Mesothelial cell of epicardium (in vitro differentiated cells): ENCODE results near the gene KAT2B. TPM values are rescaled to one million over a fixed set of nuclear protein-coding genes. Genes with fewer than 3 reads are reported as not detected.

Experiments used
- DNase-seq, 2 experiments: peaks; one replicate each; pipeline ENCODE4 v3.0.0; 2021; ENCODE audit warnings: low spot score in 2 of 2; ENCODE audit not compliant: unreplicated experiment in 2 of 2
- H3K27ac Mint-ChIP-seq: 2 replicates; pipeline ENCODE4 v1.8.0; 2021; ENCODE audit warnings: mixed read lengths
- H3K27me3 Mint-ChIP-seq: 2 replicates; pipeline ENCODE4 v1.8.0; 2021; ENCODE audit warnings: low read depth, mixed read lengths
- H3K36me3 Mint-ChIP-seq: 2 replicates; pipeline ENCODE4 v1.8.0; 2021; ENCODE audit warnings: mixed read lengths
- H3K4me1 Mint-ChIP-seq: 2 replicates; pipeline ENCODE4 v1.8.0; 2021; ENCODE audit warnings: mixed read lengths
- H3K4me3 Mint-ChIP-seq: 2 replicates; pipeline ENCODE4 v1.8.0; 2021; ENCODE audit warnings: mild to moderate bottlenecking, moderate library complexity, mixed read lengths
- H3K9me3 Mint-ChIP-seq: 2 replicates; pipeline ENCODE4 v1.8.0; 2021; ENCODE audit warnings: mixed read lengths
- total RNA-seq: library from RNA; stranded (reverse); gene quantifications from 3 replicates; pipeline ENCODE4 v1.2.1, GENCODE V29; 2021
- TF ChIP-seq, protein P1 (sequence below): fragments of 200-600 bp; sonication (generic); IDR thresholded peaks from one replicate; pipeline ENCODE4 v1.5.0; 2021; ENCODE audit warnings: antibody characterized with exemption; ENCODE audit not compliant: unreplicated experiment

The KAT2B gene
- total RNA-seq, 1 donor from 2014 or later: 6.2 TPM

DNA sequence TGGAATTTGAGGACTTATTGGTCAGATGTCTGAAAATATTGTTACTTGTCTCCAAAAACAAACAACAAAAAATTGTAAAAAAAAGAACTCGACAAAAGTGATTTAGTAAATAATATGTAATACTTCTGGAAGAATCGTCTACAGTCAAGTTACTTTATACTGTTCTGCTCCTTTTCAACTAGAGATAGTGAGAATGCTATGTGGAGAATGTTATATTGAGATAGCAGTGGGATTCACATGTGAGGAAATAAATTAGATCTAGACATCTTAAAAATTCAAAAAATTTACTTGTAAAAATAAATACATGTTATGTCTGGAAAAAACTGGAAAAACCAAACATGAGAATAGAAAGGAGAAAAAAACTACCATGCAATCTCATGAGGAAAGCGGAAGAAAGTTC is 80.8 kb downstream of the KAT2B start:
- TF ChIP-seq, protein P1, sequence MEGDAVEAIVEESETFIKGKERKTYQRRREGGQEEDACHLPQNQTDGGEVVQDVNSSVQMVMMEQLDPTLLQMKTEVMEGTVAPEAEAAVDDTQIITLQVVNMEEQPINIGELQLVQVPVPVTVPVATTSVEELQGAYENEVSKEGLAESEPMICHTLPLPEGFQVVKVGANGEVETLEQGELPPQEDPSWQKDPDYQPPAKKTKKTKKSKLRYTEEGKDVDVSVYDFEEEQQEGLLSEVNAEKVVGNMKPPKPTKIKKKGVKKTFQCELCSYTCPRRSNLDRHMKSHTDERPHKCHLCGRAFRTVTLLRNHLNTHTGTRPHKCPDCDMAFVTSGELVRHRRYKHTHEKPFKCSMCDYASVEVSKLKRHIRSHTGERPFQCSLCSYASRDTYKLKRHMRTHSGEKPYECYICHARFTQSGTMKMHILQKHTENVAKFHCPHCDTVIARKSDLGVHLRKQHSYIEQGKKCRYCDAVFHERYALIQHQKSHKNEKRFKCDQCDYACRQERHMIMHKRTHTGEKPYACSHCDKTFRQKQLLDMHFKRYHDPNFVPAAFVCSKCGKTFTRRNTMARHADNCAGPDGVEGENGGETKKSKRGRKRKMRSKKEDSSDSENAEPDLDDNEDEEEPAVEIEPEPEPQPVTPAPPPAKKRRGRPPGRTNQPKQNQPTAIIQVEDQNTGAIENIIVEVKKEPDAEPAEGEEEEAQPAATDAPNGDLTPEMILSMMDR: no peak
- peaks cover 11% of the 10 kb centered on the region for H3K4me1 Mint-ChIP-seq
- H3K27ac Mint-ChIP-seq: peak overlapping the region; percentile 94
- no peaks in the 10 kb centered on the region for H3K27me3 Mint-ChIP-seq
- H3K9me3 Mint-ChIP-seq: no peaks in the 10 kb centered on the region
- DNase-seq: no peak
- H3K4me3 Mint-ChIP-seq: no peak overlapping the region
- H3K36me3 Mint-ChIP-seq: peaks cover 15% of the 10 kb centered on the region

DNA sequence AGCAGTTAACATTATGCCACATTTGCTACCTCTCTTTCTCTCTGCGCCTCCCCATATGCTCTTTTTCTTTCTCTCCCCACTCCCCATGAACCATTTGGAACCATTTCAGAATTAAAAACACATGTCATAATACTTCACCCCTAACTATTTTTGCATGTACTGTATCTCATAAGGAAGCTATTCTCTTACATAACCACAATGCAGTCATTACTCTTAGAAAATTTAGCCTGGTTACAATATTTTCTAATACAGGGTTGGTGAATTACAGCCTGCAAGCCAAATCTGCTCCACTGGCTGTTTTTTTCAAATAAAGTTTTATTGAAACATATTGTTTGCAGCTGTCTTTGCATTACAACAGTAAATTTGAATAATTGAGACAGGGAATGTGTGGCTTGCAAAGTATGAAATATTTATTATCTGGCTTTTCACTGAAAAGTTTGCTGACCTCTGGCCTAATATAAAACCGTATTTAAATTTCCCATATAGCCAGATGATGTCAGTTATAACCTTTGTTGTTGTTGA is 82.9 kb downstream of the KAT2B start:
- Mint-ChIP-seq H3K4me1 (peaks cover 11% of the 10 kb centered on the region), H3K27ac (no peak overlapping the region), H3K4me3 (no peak overlapping the region), H3K27me3 (no peaks in the 10 kb centered on the region), H3K9me3 (no peaks in the 10 kb centered on the region), H3K36me3 (peaks cover 25% of the 10 kb centered on the region)
- no peak for DNase-seq
- TF ChIP-seq, protein P1: no peak

DNA sequence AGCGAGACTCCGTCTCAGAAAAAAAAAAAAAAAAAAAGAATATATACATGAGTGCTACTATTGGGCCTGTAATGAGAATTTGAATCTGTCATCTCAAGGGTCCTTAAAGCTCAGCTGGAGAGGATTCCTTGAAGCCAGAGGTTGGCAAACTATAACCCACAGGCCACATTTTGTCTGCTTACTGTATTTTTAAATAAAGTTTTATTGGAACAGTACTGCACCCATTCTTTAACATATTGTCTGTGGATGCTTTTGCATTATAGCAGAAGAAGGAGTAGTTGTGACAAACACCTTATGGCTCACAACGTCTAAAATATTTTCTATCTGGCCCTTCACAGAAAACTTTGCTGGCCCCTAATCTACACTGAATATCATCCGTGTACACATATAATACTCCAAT is 85.0 kb downstream of the KAT2B start:
- H3K27me3 Mint-ChIP-seq: no peaks in the 10 kb centered on the region
- no peak overlapping the region for H3K27ac Mint-ChIP-seq
- TF ChIP-seq, protein P1: no peak
- peaks cover 25% of the 10 kb centered on the region for H3K36me3 Mint-ChIP-seq
- DNase-seq: no peak
- no peaks in the 10 kb centered on the region for H3K9me3 Mint-ChIP-seq
- no peak overlapping the region for H3K4me3 Mint-ChIP-seq
- H3K4me1 Mint-ChIP-seq: peaks cover 15% of the 10 kb centered on the region

DNA sequence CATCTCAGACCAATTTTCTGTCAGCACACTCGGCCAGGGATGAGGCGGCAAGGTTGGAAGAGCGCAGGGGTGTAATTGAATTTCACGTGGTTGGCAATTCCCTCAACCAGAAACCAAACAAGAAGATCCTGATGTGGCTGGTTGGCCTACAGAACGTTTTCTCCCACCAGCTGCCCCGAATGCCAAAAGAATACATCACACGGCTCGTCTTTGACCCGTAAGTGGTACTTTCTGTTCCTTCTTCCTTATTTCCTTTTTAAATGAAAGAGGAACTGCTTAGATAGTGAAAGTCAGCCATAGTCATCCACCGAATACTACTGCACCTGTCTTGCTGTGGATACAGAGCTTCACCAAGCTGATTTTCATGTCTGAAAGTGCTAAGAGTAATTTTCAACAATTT is 85.7 kb downstream of the KAT2B start:
- no peaks in the 10 kb centered on the region for H3K9me3 Mint-ChIP-seq
- H3K27ac Mint-ChIP-seq: no peak overlapping the region
- TF ChIP-seq, protein P1: no peak
- peaks cover 12% of the 10 kb centered on the region for H3K4me1 Mint-ChIP-seq
- no peak for DNase-seq
- no peak overlapping the region for H3K4me3 Mint-ChIP-seq
- H3K36me3 Mint-ChIP-seq: peaks cover 25% of the 10 kb centered on the region
- H3K27me3 Mint-ChIP-seq: no peaks in the 10 kb centered on the region

DNA sequence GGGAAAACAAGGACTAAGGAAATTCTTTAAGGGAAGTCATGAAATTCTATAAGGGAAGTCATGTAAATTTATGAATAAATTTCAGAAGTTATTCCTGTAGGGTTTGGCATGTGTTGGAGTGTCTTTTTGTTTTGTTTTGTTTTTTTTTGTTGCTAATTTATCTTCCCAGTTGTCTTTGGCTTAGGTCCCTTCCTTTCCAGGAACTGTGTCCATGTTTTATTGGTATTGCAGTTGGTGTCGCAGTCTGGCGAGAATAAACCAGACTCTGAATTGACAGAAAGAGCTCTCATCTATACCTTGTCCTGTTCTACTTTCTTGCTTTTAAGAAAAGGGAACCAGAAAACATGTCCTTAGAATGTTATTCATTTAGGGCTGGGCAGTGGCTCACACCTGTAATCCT is 88.1 kb downstream of the KAT2B start:
- Mint-ChIP-seq H3K27ac (no peak overlapping the region), H3K27me3 (no peaks in the 10 kb centered on the region), H3K4me3 (no peak overlapping the region), H3K4me1 (peaks cover 5% of the 10 kb centered on the region), H3K36me3 (peaks cover 23% of the 10 kb centered on the region), H3K9me3 (no peaks in the 10 kb centered on the region)
- no peak for DNase-seq
- TF ChIP-seq, protein P1: no peak

DNA sequence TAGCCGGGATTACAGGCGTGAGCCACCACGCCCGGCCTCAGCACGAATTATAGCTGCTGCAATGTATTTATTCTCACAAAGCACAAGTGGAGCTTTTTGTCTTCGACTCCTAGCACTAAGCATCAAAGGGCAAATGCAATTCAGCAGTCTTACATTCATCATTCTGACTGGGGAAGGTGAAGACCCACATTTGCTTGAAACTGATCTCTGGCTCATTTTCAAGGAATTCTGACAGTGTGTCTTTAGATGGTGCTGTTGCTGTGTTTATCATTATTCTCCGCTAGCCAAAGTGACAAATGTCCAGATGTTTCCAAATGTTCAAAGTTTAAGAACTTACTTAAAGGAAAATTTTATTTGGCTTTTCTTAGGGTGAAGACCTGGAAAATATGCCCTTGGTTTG is 89.9 kb downstream of the KAT2B start:
- Mint-ChIP-seq H3K4me3 (no peak overlapping the region), H3K9me3 (no peaks in the 10 kb centered on the region), H3K36me3 (peaks cover 16% of the 10 kb centered on the region), H3K27ac (no peak overlapping the region), H3K27me3 (no peaks in the 10 kb centered on the region), H3K4me1 (peaks cover 5% of the 10 kb centered on the region)
- TF ChIP-seq, protein P1: no peak
- no peak for DNase-seq
